ENCODE data around the gene TPCN2.

The TPCN2 gene

DNA sequence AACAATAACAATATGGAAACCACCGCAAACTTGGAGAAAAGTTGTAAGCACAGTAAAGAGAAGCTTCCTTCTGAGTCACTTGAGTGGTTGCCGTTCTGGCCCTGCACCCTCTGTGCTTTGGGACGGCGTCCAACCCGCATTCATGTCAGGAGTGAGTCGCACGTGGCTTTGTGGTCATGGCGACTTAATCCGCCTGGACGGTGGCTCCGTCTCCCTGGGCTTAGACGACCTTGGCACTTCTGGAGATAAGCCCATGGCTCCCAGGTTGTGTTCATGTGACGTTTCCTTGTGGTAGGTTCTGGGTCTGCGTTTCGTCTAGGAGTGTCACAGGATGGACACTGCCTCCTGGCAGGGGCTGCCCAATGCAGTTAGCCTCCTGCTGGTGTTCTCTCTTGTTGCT, 40.5 kb downstream of the TPCN2 start:
- peaks cover 0 to 17% (median 0%) of the 10 kb centered on the region in 5 donors for H3K4me1 ChIP-seq (ENCODE audit: control insufficient read depth in 5 of 5, insufficient read depth in 5 of 5, low read length in 5 of 5)
- no peak overlapping the region for H3K9ac ChIP-seq (ENCODE audit: low read length in 5 of 5)
- H3K36me3 ChIP-seq (ENCODE audit: control insufficient read depth in 5 of 5, insufficient read depth in 5 of 5, low read length in 5 of 5) = peaks cover 0 to 88% (median 47%) of the 10 kb centered on the region in 5 donors
- H3K4me3 ChIP-seq (ENCODE audit: low read depth in 1 of 5, low read length in 5 of 5) = no peak overlapping the region
- H3K27ac ChIP-seq (ENCODE audit: low read depth, low read length) = no peak overlapping the region
- H3K9me3 ChIP-seq (ENCODE audit: control insufficient read depth in 5 of 5, low read length in 5 of 5) = no peaks in the 10 kb centered on the region
- H3K27me3 ChIP-seq (ENCODE audit: control insufficient read depth in 5 of 5, insufficient read depth in 4 of 5, low read length in 5 of 5) = no peaks in the 10 kb centered on the region

- Histone ChIP-seq H3K4me3 (ENCODE audit: low read depth in 1 of 5, low read length in 5 of 5) (no peak overlapping the region), H3K4me1 (ENCODE audit: control insufficient read depth in 5 of 5, insufficient read depth in 5 of 5, low read length in 5 of 5) (peaks cover 0 to 13% (median 0%) of the 10 kb centered on the region in 5 donors), H3K27ac (ENCODE audit: low read depth, low read length) (no peak overlapping the region), H3K9me3 (ENCODE audit: control insufficient read depth in 5 of 5, low read length in 5 of 5) (no peaks in the 10 kb centered on the region), H3K27me3 (ENCODE audit: control insufficient read depth in 5 of 5, insufficient read depth in 4 of 5, low read length in 5 of 5) (no peaks in the 10 kb centered on the region), H3K9ac (ENCODE audit: low read length in 5 of 5) (no peak overlapping the region), H3K36me3 (ENCODE audit: control insufficient read depth in 5 of 5, insufficient read depth in 5 of 5, low read length in 5 of 5) (peaks cover 0 to 67% (median 30%) of the 10 kb centered on the region in 5 donors)
Observed at GRCh38 chr11:69091638-69092165, 43.0 kb downstream of the TPCN2 start.

- Histone ChIP-seq H3K9ac (ENCODE audit: low read length in 5 of 5) (no peak overlapping the region), H3K9me3 (ENCODE audit: control insufficient read depth in 5 of 5, low read length in 5 of 5) (no peaks in the 10 kb centered on the region), H3K4me3 (ENCODE audit: low read depth in 1 of 5, low read length in 5 of 5) (no peak overlapping the region), H3K27me3 (ENCODE audit: control insufficient read depth in 5 of 5, insufficient read depth in 4 of 5, low read length in 5 of 5) (no peaks in the 10 kb centered on the region), H3K27ac (ENCODE audit: low read depth, low read length) (no peak overlapping the region), H3K36me3 (ENCODE audit: control insufficient read depth in 5 of 5, insufficient read depth in 5 of 5, low read length in 5 of 5) (peaks cover 0 to 63% (median 30%) of the 10 kb centered on the region in 5 donors), H3K4me1 (ENCODE audit: control insufficient read depth in 5 of 5, insufficient read depth in 5 of 5, low read length in 5 of 5) (peaks cover 0 to 8% (median 0%) of the 10 kb centered on the region in 5 donors)
Observed at GRCh38 chr11:69092263-69092662, 43.5 kb downstream of the TPCN2 start.

DNA sequence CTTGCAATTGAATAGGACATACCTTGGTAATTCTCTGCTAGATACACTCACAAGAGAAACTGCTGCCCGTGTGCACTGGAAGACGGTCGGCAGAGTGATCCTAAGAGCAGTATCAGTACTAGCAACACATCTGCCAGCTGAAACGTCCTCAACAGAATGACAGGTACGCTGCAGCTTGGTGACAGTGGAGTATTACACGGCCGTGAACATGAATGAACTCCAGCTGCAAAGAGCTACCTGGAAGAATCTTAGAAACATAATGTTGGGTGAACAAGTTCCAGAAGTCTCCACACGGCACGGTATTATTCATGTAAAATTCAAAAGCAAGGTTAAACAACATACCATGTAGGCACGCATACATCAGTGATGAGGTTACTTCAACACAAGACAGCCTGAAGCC, 44.4 kb downstream of the TPCN2 start:
- no peaks in the 10 kb centered on the region for H3K27me3 ChIP-seq (ENCODE audit: control insufficient read depth in 5 of 5, insufficient read depth in 4 of 5, low read length in 5 of 5)
- no peak overlapping the region for H3K9ac ChIP-seq (ENCODE audit: low read length in 5 of 5)
- peaks cover 0 to 7% (median 0%) of the 10 kb centered on the region in 5 donors for H3K4me1 ChIP-seq (ENCODE audit: control insufficient read depth in 5 of 5, insufficient read depth in 5 of 5, low read length in 5 of 5)
- H3K27ac ChIP-seq (ENCODE audit: low read depth, low read length) = no peak overlapping the region
- no peaks in the 10 kb centered on the region for H3K9me3 ChIP-seq (ENCODE audit: control insufficient read depth in 5 of 5, low read length in 5 of 5)
- peaks cover 0 to 54% (median 24%) of the 10 kb centered on the region in 5 donors for H3K36me3 ChIP-seq (ENCODE audit: control insufficient read depth in 5 of 5, insufficient read depth in 5 of 5, low read length in 5 of 5)
- no peak overlapping the region for H3K4me3 ChIP-seq (ENCODE audit: low read depth in 1 of 5, low read length in 5 of 5)

DNA sequence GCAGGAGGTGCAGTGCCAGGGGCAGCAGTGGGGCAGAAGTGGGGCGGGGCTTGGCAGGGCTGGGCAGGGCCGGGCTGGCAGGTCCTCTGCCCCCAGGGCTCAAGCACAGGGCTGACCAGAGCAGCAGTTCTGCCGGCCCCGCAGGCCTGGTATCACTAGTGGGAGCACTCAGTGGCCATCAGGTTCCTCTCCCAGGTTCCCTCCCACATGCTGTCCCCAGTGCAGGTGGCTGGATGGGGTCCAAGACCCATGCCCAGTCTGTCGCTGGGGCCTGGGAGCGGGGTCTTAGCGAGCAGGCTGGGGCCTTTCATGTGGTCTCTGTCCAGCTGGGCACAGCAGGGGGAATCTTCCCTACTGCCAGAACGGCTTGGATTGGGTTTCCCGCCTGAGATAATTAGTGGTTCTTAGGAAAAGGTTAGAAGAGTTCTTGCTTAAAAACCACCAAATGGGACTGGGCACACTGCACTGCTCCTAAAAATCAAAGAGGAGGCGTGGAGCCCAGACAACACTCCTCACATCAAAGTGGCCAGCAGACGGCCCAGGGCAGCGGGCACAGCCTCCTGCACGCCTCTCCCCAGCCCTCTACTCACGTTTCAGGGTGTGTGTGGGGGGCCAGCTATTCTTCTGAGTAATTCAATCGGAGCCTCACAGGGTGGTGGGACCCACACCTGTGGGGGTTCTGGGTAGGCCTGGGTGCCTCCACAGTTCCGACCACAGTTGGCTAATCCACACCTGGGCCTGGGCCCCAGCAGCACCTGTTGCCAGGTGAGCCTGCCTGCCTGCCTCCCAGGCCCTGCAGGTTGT, 45.6 kb downstream of the TPCN2 start:
- H3K9me3 ChIP-seq (ENCODE audit: control insufficient read depth in 5 of 5, low read length in 5 of 5) = no peaks in the 10 kb centered on the region
- peak overlapping the region in 1 of 5 donors; percentile 30 for H3K9ac ChIP-seq (ENCODE audit: low read length in 5 of 5)
- H3K27me3 ChIP-seq (ENCODE audit: control insufficient read depth in 5 of 5, insufficient read depth in 4 of 5, low read length in 5 of 5) = no peaks in the 10 kb centered on the region
- no peak overlapping the region for H3K4me3 ChIP-seq (ENCODE audit: low read depth in 1 of 5, low read length in 5 of 5)
- H3K27ac ChIP-seq (ENCODE audit: low read depth, low read length) = no peak overlapping the region
- peaks cover 0 to 5% (median 0%) of the 10 kb centered on the region in 5 donors for H3K4me1 ChIP-seq (ENCODE audit: control insufficient read depth in 5 of 5, insufficient read depth in 5 of 5, low read length in 5 of 5)
- H3K36me3 ChIP-seq (ENCODE audit: control insufficient read depth in 5 of 5, insufficient read depth in 5 of 5, low read length in 5 of 5) = peaks cover 0 to 43% (median 20%) of the 10 kb centered on the region in 5 donors

DNA sequence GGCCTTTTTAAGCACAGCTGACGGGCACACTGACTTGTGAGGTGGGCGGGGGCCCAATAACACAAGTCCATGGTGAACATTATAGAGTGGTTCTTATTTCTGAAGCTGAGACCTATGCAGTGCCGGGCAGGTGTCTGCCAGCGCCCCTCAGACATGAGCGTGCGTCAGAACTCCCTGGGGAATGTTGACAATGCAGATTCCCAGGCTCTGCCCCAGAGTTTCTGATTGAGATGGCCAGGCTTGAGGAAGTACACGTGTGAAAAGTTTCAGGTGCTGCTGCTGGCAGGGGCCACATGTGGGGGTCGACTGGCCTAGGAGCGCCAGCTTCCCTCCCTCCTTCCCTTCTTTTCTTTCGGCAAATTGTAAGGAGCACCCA, 46.2 kb downstream of the TPCN2 start:
- Histone ChIP-seq H3K27me3 (ENCODE audit: control insufficient read depth in 5 of 5, insufficient read depth in 4 of 5, low read length in 5 of 5) (no peaks in the 10 kb centered on the region), H3K4me1 (ENCODE audit: control insufficient read depth in 5 of 5, insufficient read depth in 5 of 5, low read length in 5 of 5) (peaks cover 0 to 5% (median 0%) of the 10 kb centered on the region in 5 donors), H3K9ac (ENCODE audit: low read length in 5 of 5) (no peak overlapping the region), H3K36me3 (ENCODE audit: control insufficient read depth in 5 of 5, insufficient read depth in 5 of 5, low read length in 5 of 5) (peaks cover 0 to 37% (median 17%) of the 10 kb centered on the region in 5 donors), H3K9me3 (ENCODE audit: control insufficient read depth in 5 of 5, low read length in 5 of 5) (no peaks in the 10 kb centered on the region), H3K4me3 (ENCODE audit: low read depth in 1 of 5, low read length in 5 of 5) (no peak overlapping the region), H3K27ac (ENCODE audit: low read depth, low read length) (no peak overlapping the region)

DNA sequence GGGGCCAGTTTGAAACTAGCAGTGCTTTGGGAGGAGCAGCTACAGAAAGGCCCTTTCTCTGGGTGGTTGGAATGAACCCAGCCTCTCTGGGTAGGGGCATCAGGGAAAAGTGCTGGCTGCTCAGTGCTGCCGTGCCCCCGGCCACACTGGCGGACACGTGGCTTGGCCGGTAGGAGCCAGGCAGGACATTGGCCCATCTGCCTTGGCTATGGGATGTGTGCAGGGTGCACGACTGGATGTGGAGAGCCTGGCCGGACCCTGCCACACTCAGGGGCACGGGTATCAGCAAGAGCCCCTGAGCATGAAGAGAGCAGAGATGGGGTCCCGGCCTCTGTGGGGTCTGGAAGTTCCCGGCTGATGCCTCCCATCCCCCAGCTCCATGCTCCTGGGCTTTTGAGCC, 46.6 kb downstream of the TPCN2 start:
- no peak overlapping the region for H3K9ac ChIP-seq (ENCODE audit: low read length in 5 of 5)
- H3K36me3 ChIP-seq (ENCODE audit: control insufficient read depth in 5 of 5, insufficient read depth in 5 of 5, low read length in 5 of 5) = peaks cover 0 to 33% (median 14%) of the 10 kb centered on the region in 5 donors
- H3K4me1 ChIP-seq (ENCODE audit: control insufficient read depth in 5 of 5, insufficient read depth in 5 of 5, low read length in 5 of 5) = peaks cover 0 to 5% (median 0%) of the 10 kb centered on the region in 5 donors
- H3K4me3 ChIP-seq (ENCODE audit: low read depth in 1 of 5, low read length in 5 of 5) = no peak overlapping the region
- no peaks in the 10 kb centered on the region for H3K9me3 ChIP-seq (ENCODE audit: control insufficient read depth in 5 of 5, low read length in 5 of 5)
- no peak overlapping the region for H3K27ac ChIP-seq (ENCODE audit: low read depth, low read length)
- no peaks in the 10 kb centered on the region for H3K27me3 ChIP-seq (ENCODE audit: control insufficient read depth in 5 of 5, insufficient read depth in 4 of 5, low read length in 5 of 5)

DNA sequence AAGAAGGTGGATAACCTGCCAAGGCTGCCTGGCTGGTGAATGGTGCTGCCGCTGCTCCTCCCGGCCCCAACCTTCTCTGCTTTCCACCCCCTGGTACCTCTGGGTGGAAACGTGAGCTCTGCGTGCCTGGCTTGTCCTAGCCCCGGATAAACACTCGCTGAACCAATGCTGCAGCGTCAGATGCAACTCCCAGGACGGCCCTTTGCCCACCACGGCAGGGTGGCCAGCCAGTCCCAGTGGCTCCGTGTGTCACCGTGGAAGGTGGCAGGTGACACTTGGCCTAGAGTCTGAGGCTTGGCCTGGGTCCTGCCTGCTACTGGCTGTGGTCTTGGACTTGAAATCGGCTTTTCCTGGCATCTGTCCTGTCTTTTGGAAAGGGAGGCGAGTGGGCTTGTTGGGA, 47.7 kb downstream of the TPCN2 start:
- no peaks in the 10 kb centered on the region for H3K9me3 ChIP-seq (ENCODE audit: control insufficient read depth in 5 of 5, low read length in 5 of 5)
- peaks cover 0 to 26% (median 10%) of the 10 kb centered on the region in 5 donors for H3K36me3 ChIP-seq (ENCODE audit: control insufficient read depth in 5 of 5, insufficient read depth in 5 of 5, low read length in 5 of 5)
- H3K4me1 ChIP-seq (ENCODE audit: control insufficient read depth in 5 of 5, insufficient read depth in 5 of 5, low read length in 5 of 5) = peaks cover 0 to 5% (median under 1%) of the 10 kb centered on the region in 5 donors
- no peak overlapping the region for H3K27ac ChIP-seq (ENCODE audit: low read depth, low read length)
- no peak overlapping the region for H3K4me3 ChIP-seq (ENCODE audit: low read depth in 1 of 5, low read length in 5 of 5)
- H3K27me3 ChIP-seq (ENCODE audit: control insufficient read depth in 5 of 5, insufficient read depth in 4 of 5, low read length in 5 of 5) = peaks cover 0 to 6% (median 0%) of the 10 kb centered on the region in 5 donors
- no peak overlapping the region for H3K9ac ChIP-seq (ENCODE audit: low read length in 5 of 5)

GRCh38 chr11:69097263-69097662, 48.5 kb downstream of the TPCN2 start:
- H3K27ac ChIP-seq (ENCODE audit: low read depth, low read length) = no peak overlapping the region
- peaks cover 0 to 10% (median 3%) of the 10 kb centered on the region in 5 donors for H3K4me1 ChIP-seq (ENCODE audit: control insufficient read depth in 5 of 5, insufficient read depth in 5 of 5, low read length in 5 of 5)
- no peaks in the 10 kb centered on the region for H3K9me3 ChIP-seq (ENCODE audit: control insufficient read depth in 5 of 5, low read length in 5 of 5)
- peaks cover 0 to 6% (median 0%) of the 10 kb centered on the region in 5 donors for H3K27me3 ChIP-seq (ENCODE audit: control insufficient read depth in 5 of 5, insufficient read depth in 4 of 5, low read length in 5 of 5)
- H3K9ac ChIP-seq (ENCODE audit: low read length in 5 of 5) = no peak overlapping the region
- peaks cover 0 to 18% (median 6%) of the 10 kb centered on the region in 5 donors for H3K36me3 ChIP-seq (ENCODE audit: control insufficient read depth in 5 of 5, insufficient read depth in 5 of 5, low read length in 5 of 5)
- H3K4me3 ChIP-seq (ENCODE audit: low read depth in 1 of 5, low read length in 5 of 5) = no peak overlapping the region

- Histone ChIP-seq H3K9me3 (ENCODE audit: control insufficient read depth in 5 of 5, low read length in 5 of 5) (no peaks in the 10 kb centered on the region), H3K36me3 (ENCODE audit: control insufficient read depth in 5 of 5, insufficient read depth in 5 of 5, low read length in 5 of 5) (peaks cover 0 to 5% (median 0%) of the 10 kb centered on the region in 5 donors), H3K27me3 (ENCODE audit: control insufficient read depth in 5 of 5, insufficient read depth in 4 of 5, low read length in 5 of 5) (peaks cover 0 to 15% (median 6%) of the 10 kb centered on the region in 5 donors), H3K4me1 (ENCODE audit: control insufficient read depth in 5 of 5, insufficient read depth in 5 of 5, low read length in 5 of 5) (peaks cover 0 to 9% (median 3%) of the 10 kb centered on the region in 5 donors), H3K4me3 (ENCODE audit: low read depth in 1 of 5, low read length in 5 of 5) (no peak overlapping the region), H3K27ac (ENCODE audit: low read depth, low read length) (no peak overlapping the region), H3K9ac (ENCODE audit: low read length in 5 of 5) (no peak overlapping the region)
Observed at GRCh38 chr11:69099180-69099579, 50.4 kb downstream of the TPCN2 start.

Measured in subcutaneous abdominal adipose tissue (tissue), 5 donors.